Stimulated activated CD4-positive, alpha-beta T cell treated with anti-CD3 and anti-CD28 coated beads, TNF-alpha, amount 100 ng/mL, for 48 hours (primary cell): ENCODE results near the gene SREK1.
"Not testable (repeated sequence)": the region's sequence is repeated elsewhere in the genome, so short reads cannot be mapped to it uniquely, and the experiment has no call there.

Experiments
- DNase-seq, 3 donors: peaks; one replicate each; pipeline ENCODE4 v3.0.0-alpha.2; 2020; ENCODE audit warnings: low read depth in 3 of 3

SREK1 gene

GRCh38 chr5:66222455-66222854 is 78.4 kb downstream of the SREK1 start:
- DNase-seq, result no peak

- not testable (repeated sequence) for DNase-seq
Measured at GRCh38 chr5:66222896-66223295, 78.8 kb downstream of the SREK1 start.

- DNase-seq, result no peak
Measured at GRCh38 chr5:66223637-66224036, 79.5 kb downstream of the SREK1 start.

GRCh38 chr5:66224274-66224673 is 80.2 kb downstream of the SREK1 start:
- no peak for DNase-seq

GRCh38 chr5:66224773-66225553 is 80.9 kb downstream of the SREK1 start:
- DNase-seq, result no peak

GRCh38 chr5:66230551-66230950 is 86.5 kb downstream of the SREK1 start:
- no peak for DNase-seq

- DNase-seq, result no peak
Measured at GRCh38 chr5:66231508-66231907, 87.4 kb downstream of the SREK1 start.

GRCh38 chr5:66232275-66232674 is 88.2 kb downstream of the SREK1 start:
- DNase-seq, result no peak

- no peak for DNase-seq
Measured at GRCh38 chr5:66232706-66233445, 88.8 kb downstream of the SREK1 start.
